CD4-positive, alpha-beta T cell (primary cell): ENCODE results near the gene PCYOX1L. TPM values are rescaled to one million over a fixed set of nuclear protein-coding genes. Genes with fewer than 3 reads are reported as not detected.

ENCODE experiments used
- ATAC-seq: fragments of 200-7000 bp; cut with Tn5 transposase; one replicate; pipeline ENCODE4 v1.10.0; 2022; ENCODE audit warnings: mild to moderate bottlenecking; ENCODE audit not compliant: poor library complexity
- CTCF ChIA-PET: fragments of 350-600 bp; sonication (Branson Sonifier 250); formaldehyde crosslinking; loops from one replicate; lab custom pipeline; 2021; ENCODE audit warnings: antibody characterized with exemption, inconsistent platforms; lab: Charles Lee
- POLR2A ChIA-PET: fragments of 350-600 bp; sonication (Branson Sonifier 250); formaldehyde crosslinking; loops from one replicate; lab custom pipeline; 2021; ENCODE audit warnings: antibody characterized with exemption, inconsistent platforms; lab: Charles Lee
- DNase-seq, 14 experiments: peaks; one replicate each; pipeline ENCODE4 v3.0.0-alpha.2; 2013 to 2020; ENCODE audit warnings: mixed read lengths in 2 of 14
- H3K27ac ChIP-seq, 2 donors: one replicate each; pipeline versions ENCODE4 v1.5.1 to v1.7.0; 2013; ENCODE audit warnings: low read length in 2 of 2, low read depth in 1 of 2, mild to moderate bottlenecking in 1 of 2
- H3K27me3 ChIP-seq, 2 experiments: 1 replicate in 1 of 2; 2 replicates in 1 of 2; pipeline versions ENCODE4 v1.6.1 to v1.7.0; 2013; ENCODE audit warnings: low read length in 2 of 2, control low read depth in 1 of 2, mild to moderate bottlenecking in 1 of 2, moderate library complexity in 1 of 2; ENCODE audit not compliant: insufficient read depth in 2 of 2, control insufficient read depth in 1 of 2
- H3K36me3 ChIP-seq: one replicate; pipeline ENCODE4 v1.6.1; 2013; ENCODE audit warnings: low read length, control low read depth; ENCODE audit not compliant: insufficient read depth
- H3K4me1 ChIP-seq: one replicate; pipeline ENCODE4 v1.6.1; 2013; ENCODE audit warnings: low read length, control low read depth; ENCODE audit not compliant: insufficient read depth
- H3K4me3 ChIP-seq: one replicate; pipeline ENCODE4 v1.5.1; 2013; ENCODE audit warnings: mild to moderate bottlenecking, low read length, moderate library complexity
- H3K9me3 ChIP-seq, 2 experiments: 1 replicate in 1 of 2; 2 replicates in 1 of 2; pipeline versions ENCODE4 v1.6.1 to v1.7.0; 2013; ENCODE audit warnings: low read length in 2 of 2, mild to moderate bottlenecking in 2 of 2, control low read depth in 1 of 2, moderate library complexity in 1 of 2; ENCODE audit not compliant: control insufficient read depth in 1 of 2, insufficient read depth in 1 of 2
- H3K27ac Mint-ChIP-seq: one replicate; pipeline ENCODE4 v1.8.0; 2020; ENCODE audit warnings: mixed read lengths
- H3K27me3 Mint-ChIP-seq: one replicate; pipeline ENCODE4 v1.8.0; 2021; ENCODE audit warnings: mixed read lengths
- H3K36me3 Mint-ChIP-seq: one replicate; pipeline ENCODE4 v1.8.0; 2021; ENCODE audit warnings: low read depth, mixed read lengths
- H3K4me1 Mint-ChIP-seq: one replicate; pipeline ENCODE4 v1.8.0; 2021; ENCODE audit warnings: low read depth, mixed read lengths
- H3K4me3 Mint-ChIP-seq: one replicate; pipeline ENCODE4 v1.8.0; 2020; ENCODE audit warnings: mild to moderate bottlenecking, mixed read lengths
- H3K9me3 Mint-ChIP-seq: one replicate; pipeline ENCODE4 v1.8.0; 2020; ENCODE audit warnings: mixed read lengths
- intact Hi-C, 2 experiments: fragments of 100-400 bp; cut with DNase I in 1 of 2; cut with micrococcal nuclease in 1 of 2; formaldehyde crosslinking; loops; one replicate each; pipeline versions ENCODE4 v1.15.1 to v1.9.0; 2023 to 2025; cut with DNase I, micrococcal nuclease
- total RNA-seq, 174 experiments: library from RNA in 2 of 174; stranded (reverse) in 2 of 174; gene quantifications; one replicate each; pipeline ENCODE4 v1.2.3 and lab custom pipeline; 2021 to 2026
- TF ChIP-seq, protein P1 (sequence below): fragments of 200-600 bp; IDR thresholded peaks from one replicate; pipeline ENCODE4 v1.8.0; 2022; ENCODE audit warnings: antibody characterized with exemption, mild to moderate bottlenecking

Gene PCYOX1L
- total RNA-seq, 2 experiments from 2014 or later, result 22.9 to 24.8 TPM

DNA sequence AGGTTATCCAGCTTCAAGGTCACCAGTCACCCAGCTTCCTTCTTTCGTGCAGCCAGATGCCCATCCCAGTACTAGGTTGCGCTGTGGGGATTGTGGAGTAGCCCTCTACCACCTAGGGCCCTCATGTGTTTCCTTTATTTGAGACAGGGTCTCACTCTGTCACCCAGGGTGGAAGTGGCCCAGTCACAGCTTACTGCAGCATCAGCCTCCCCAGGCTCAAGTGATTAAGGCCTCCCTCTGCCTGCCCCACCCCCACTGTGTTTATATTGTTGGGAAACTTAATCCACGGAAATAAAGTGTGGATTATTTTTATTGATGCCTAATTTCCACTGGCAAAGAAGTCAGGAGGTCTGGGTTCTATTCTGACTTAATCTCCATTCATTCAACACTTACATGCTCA lies 17.0 kb downstream of the PCYOX1L start:
- Mint-ChIP-seq H3K27me3 (no peaks in the 10 kb centered on the region), H3K9me3 (no peaks in the 10 kb centered on the region), H3K4me1 (peaks cover 6% of the 10 kb centered on the region), H3K36me3 (peaks cover 4% of the 10 kb centered on the region), H3K27ac (no peak overlapping the region), H3K4me3 (no peak overlapping the region)
- H3K27ac ChIP-seq, result no peak overlapping the region
- DNase-seq (no peak), ATAC-seq (no peak)
- peaks cover 0 to 3% of the 10 kb centered on the region in 2 experiments for H3K27me3 ChIP-seq
- peaks cover 3% of the 10 kb centered on the region for H3K36me3 ChIP-seq
- ChIA-PET CTCF (interaction anchor here (2.3 kb wide), 1 partner anchor 57 kb away, joined by 5 read pairs; no protein-coding TSS in a partner anchor), POLR2A (no interaction called here)
- H3K4me3 ChIP-seq, result no peak overlapping the region
- intact Hi-C loops, result loop anchor here (5.0 to 10.0 kb wide), 2 partner anchors 58 to 230 kb away; partner anchors contain the start of gene ABLIM3 (in 1 of the 2)
- peaks cover 11% of the 10 kb centered on the region for H3K4me1 ChIP-seq
- H3K9me3 ChIP-seq, result no peaks in the 10 kb centered on the region
- TF ChIP-seq, protein P1, sequence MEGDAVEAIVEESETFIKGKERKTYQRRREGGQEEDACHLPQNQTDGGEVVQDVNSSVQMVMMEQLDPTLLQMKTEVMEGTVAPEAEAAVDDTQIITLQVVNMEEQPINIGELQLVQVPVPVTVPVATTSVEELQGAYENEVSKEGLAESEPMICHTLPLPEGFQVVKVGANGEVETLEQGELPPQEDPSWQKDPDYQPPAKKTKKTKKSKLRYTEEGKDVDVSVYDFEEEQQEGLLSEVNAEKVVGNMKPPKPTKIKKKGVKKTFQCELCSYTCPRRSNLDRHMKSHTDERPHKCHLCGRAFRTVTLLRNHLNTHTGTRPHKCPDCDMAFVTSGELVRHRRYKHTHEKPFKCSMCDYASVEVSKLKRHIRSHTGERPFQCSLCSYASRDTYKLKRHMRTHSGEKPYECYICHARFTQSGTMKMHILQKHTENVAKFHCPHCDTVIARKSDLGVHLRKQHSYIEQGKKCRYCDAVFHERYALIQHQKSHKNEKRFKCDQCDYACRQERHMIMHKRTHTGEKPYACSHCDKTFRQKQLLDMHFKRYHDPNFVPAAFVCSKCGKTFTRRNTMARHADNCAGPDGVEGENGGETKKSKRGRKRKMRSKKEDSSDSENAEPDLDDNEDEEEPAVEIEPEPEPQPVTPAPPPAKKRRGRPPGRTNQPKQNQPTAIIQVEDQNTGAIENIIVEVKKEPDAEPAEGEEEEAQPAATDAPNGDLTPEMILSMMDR, result no peak

DNA sequence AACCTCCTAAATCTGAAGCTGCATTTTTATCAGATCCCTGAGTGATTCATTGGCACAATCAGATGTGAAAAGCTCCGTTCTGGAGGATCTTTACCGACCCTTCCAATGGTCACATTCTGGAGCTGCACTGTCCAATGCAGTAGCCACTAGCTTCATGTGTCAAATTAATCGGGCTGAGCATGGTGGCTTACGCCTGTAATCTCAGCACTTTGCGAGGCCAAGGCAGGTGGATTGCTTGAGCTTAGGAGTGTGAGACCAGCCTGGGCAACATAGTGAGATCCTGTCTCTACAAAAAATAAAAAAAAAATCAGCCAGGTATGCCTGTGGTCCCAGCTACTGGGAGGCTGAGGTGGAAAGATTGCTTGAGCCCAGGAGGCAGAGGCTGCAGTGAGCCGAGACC lies 17.6 kb downstream of the PCYOX1L start:
- POLR2A ChIA-PET, result no interaction called here

DNA sequence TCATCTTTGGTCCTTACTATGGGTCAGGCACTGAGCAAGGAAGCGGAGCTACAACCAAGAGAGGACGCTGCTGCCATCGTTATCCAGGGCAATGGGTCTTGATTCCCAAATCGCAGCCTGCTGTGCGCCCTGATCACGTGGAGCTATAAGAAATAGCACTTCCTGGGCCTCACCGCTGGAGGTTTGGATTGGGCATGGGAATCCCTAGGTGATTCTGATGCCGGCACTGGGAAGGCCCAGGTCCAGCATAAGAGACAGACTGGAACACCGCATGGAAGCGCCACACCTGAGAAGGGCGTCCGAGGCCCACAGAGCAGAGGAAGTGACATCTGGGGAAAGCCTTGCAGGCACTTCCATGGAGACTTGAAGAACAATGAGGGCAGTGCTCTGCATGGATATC lies 18.3 kb downstream of the PCYOX1L start:
- peaks cover 9% of the 10 kb centered on the region for H3K4me1 ChIP-seq
- H3K4me1 Mint-ChIP-seq, result peaks cover 6% of the 10 kb centered on the region
- no peaks in the 10 kb centered on the region for H3K9me3 ChIP-seq
- H3K4me3 Mint-ChIP-seq, result no peak overlapping the region
- ChIA-PET POLR2A (no interaction called here), CTCF (interaction anchor here (2.3 kb wide), 1 partner anchor 59 kb away, joined by 5 read pairs; no protein-coding TSS in a partner anchor)
- no peak overlapping the region for H3K27ac ChIP-seq
- H3K27me3 ChIP-seq, result peaks cover 0 to 3% of the 10 kb centered on the region in 2 experiments
- H3K4me3 ChIP-seq, result no peak overlapping the region
- TF ChIP-seq, protein P1, result no peak
- H3K9me3 Mint-ChIP-seq, result no peaks in the 10 kb centered on the region
- peaks cover 4% of the 10 kb centered on the region for H3K36me3 Mint-ChIP-seq
- DNase-seq (no peak), ATAC-seq (no peak)
- H3K27me3 Mint-ChIP-seq, result no peaks in the 10 kb centered on the region
- no peak overlapping the region for H3K27ac Mint-ChIP-seq
- H3K36me3 ChIP-seq, result peaks cover 3% of the 10 kb centered on the region
- intact Hi-C loops, result loop anchor here in 1 of 2 experiments (10.0 kb wide), 1 partner anchor 231 kb away; the partner anchor contains the start of gene ABLIM3

More for the DNA sequence above, 17.6 kb downstream of the PCYOX1L start:
- Histone ChIP-seq H3K4me1 (peaks cover 11% of the 10 kb centered on the region), H3K9me3 (no peaks in the 10 kb centered on the region), H3K27me3 (peaks cover 0 to 3% of the 10 kb centered on the region in 2 experiments), H3K27ac (no peak overlapping the region), H3K36me3 (peaks cover 3% of the 10 kb centered on the region), H3K4me3 (no peak overlapping the region)
- intact Hi-C loops, result loop anchor here in 1 of 2 experiments (10.0 kb wide), 1 partner anchor 231 kb away; the partner anchor contains the start of gene ABLIM3
- Mint-ChIP-seq H3K36me3 (peaks cover 4% of the 10 kb centered on the region), H3K27me3 (no peaks in the 10 kb centered on the region), H3K27ac (no peak overlapping the region), H3K9me3 (no peaks in the 10 kb centered on the region), H3K4me3 (no peak overlapping the region), H3K4me1 (peaks cover 6% of the 10 kb centered on the region)
- TF ChIP-seq, protein P1, result no peak
- DNase-seq (no peak), ATAC-seq (no peak)
- CTCF ChIA-PET, result interaction anchor here (2.3 kb wide), 1 partner anchor 58 kb away, joined by 5 read pairs; no protein-coding TSS in a partner anchor
